ENCODE measurements around the gene NISCH. TPM values are rescaled to one million over a fixed set of nuclear protein-coding genes. Genes with fewer than 3 reads are reported as not detected.

Gene NISCH
- total RNA-seq (100 to 1,000 TPM in 4 of 7 donors, 10 to 100 TPM in 3; 73.6 to 142 (median 102) TPM), polyA plus RNA-seq (10 to 100 TPM; 74.7 to 77.7 TPM)
- long read RNA-seq, donor 1, full-length matches to known transcripts: 19 of 260 reads
- long read RNA-seq, donor 1, partial matches to known transcripts: 224 of 260 reads
- long read RNA-seq, donor 1, other reads (novel, unspliced or antisense): 17 of 260 reads
- long read RNA-seq, donor 2, full-length matches to known transcripts: 16 of 88 reads
- long read RNA-seq, donor 2, partial matches to known transcripts: 72 of 88 reads
- long read RNA-seq, donor 2, other reads (novel, unspliced or antisense): 0 of 88 reads
- long read RNA-seq, donor 3, full-length matches to known transcripts: 58 of 182 reads
- long read RNA-seq, donor 3, partial matches to known transcripts: 108 of 182 reads
- long read RNA-seq, donor 3, other reads (novel, unspliced or antisense): 16 of 182 reads

- H3K9me3 ChIP-seq: no peaks in the 10 kb centered on the region
- 1 to 2% (median 1%) methylated on average over 39 to 82 of the region's 86 CpGs for WGBS, 3 donors
- H3K4me3 ChIP-seq: peak within 1 kb of the TSS; percentile 75
- peak; percentile 79 to 91 (median 89) for DNase-seq
- H3K27me3 ChIP-seq: no peaks in the 10 kb centered on the region
- H3K4me1 ChIP-seq (ENCODE audit: insufficient read depth): peaks cover 11% of the 10 kb centered on the region
- intact Hi-C loops (cut with DNase I): no loop called here
- TF ChIP-seq CTCF (IDR thresholded peaks at IDR 0.05): no peak
- no peak for TF ChIP-seq EP300 (IDR thresholded peaks at IDR 0.05)
- TF ChIP-seq POLR2A (IDR thresholded peaks at IDR 0.05): peak; percentile 24
- H3K36me3 ChIP-seq: no peaks in the 10 kb centered on the region
- peak within 1 kb of the TSS; percentile 87 to 88 for H3K27ac ChIP-seq
Measured at GRCh38 chr3:52455283-52456168, at the start of gene NISCH. Gene NISCH (plus strand): TSS chr3:52455604. CDS start chr3:52455642, 38 bp downstream.

- 85 to 91% (median 89%) methylated on average over 11 of the region's 11 CpGs for WGBS, 3 donors
- Histone ChIP-seq H3K4me3 (no peak overlapping the region), H3K36me3 (no peaks in the 10 kb centered on the region), H3K4me1 (ENCODE audit: insufficient read depth) (peaks cover 3% of the 10 kb centered on the region), H3K9me3 (no peaks in the 10 kb centered on the region), H3K27me3 (no peaks in the 10 kb centered on the region), H3K27ac (no peak overlapping the region)
- no peak for TF ChIP-seq POLR2A (IDR thresholded peaks at IDR 0.05)
- TF ChIP-seq CTCF (IDR thresholded peaks at IDR 0.05): no peak
- TF ChIP-seq EP300 (IDR thresholded peaks at IDR 0.05): no peak
- DNase-seq: peak in 2 of 5 donors; percentile 38 to 41
- intact Hi-C loops (cut with DNase I): loop anchor here in 1 of 4 donors (10.0 kb wide), 1 partner anchor 121 kb away; the partner anchor contains the start of gene GLYCTK
Measured at GRCh38 chr3:52406231-52406661, 49.2 kb upstream of the NISCH start.

GRCh38 chr3:52406791-52407510 is 48.5 kb upstream of the NISCH start:
- no peak overlapping the region for H3K27ac ChIP-seq
- H3K27me3 ChIP-seq: no peaks in the 10 kb centered on the region
- WGBS, 3 donors: 89 to 91% (median 90%) methylated on average over 19 to 20 of the region's 20 CpGs
- TF ChIP-seq EP300 (IDR thresholded peaks at IDR 0.05): no peak
- no peak for TF ChIP-seq POLR2A (IDR thresholded peaks at IDR 0.05)
- no peak for TF ChIP-seq CTCF (IDR thresholded peaks at IDR 0.05)
- no peaks in the 10 kb centered on the region for H3K9me3 ChIP-seq
- H3K4me1 ChIP-seq (ENCODE audit: insufficient read depth): peaks cover 5% of the 10 kb centered on the region
- peak in 2 of 5 donors; percentile 33 to 37 for DNase-seq
- intact Hi-C loops (cut with DNase I): loop anchor here in 1 of 4 donors (10.0 kb wide), 1 partner anchor 122 kb away; the partner anchor contains the start of gene GLYCTK
- H3K4me3 ChIP-seq: no peak overlapping the region
- no peaks in the 10 kb centered on the region for H3K36me3 ChIP-seq

Data from ovary (tissue), 10 donors.